Measurements from ENCODE around the gene TMEM175. TPM values are rescaled to one million over a fixed set of nuclear protein-coding genes. Genes with fewer than 3 reads are reported as not detected.

Gene TMEM175
- total and polyA plus RNA-seq, 2 of the 4 experiments (the other 2 are of a cell fraction): 7.7 to 41.9 TPM

GRCh38 chr4:954211-955020 lies 22.2 kb downstream of the TMEM175 start (continued):
- TF ChIP-seq BHLHE40 (IDR thresholded peaks at IDR 0.05; ENCODE audit: low read depth, low read length): no peak

GRCh38 chr4:955161-955921 lies 23.1 kb downstream of the TMEM175 start:
- intact Hi-C loops (cut with micrococcal nuclease) (no loop called here), in situ Hi-C loops (cut with MboI; ENCODE audit: low sequenced_read_pairs) (no loop called here), dilution Hi-C loops (cut with HindIII; ENCODE audit: low sequenced_read_pairs, unreplicated experiment) (no loop called here)
- Histone ChIP-seq H3K14ac (replicated peaks; ENCODE audit: low read depth, low read length) (no peak overlapping the region), H3K9me1 (ENCODE audit: insufficient read depth, low read length) (0 out of 2 replicates have a peak, but pooled peaks cover 5% of the 10 kb centered on the region), H4K91ac (ENCODE audit: insufficient read depth, low read depth, low read length) (no peak overlapping the region), H3K79me1 (ENCODE audit: low read depth in 1 of 2, low read length in 2 of 2) (no peaks in the 10 kb centered on the region), H3K4ac (ENCODE audit: low read depth, low read length) (no peak overlapping the region), H3K9ac (ENCODE audit: low read depth, low read length) (no peak overlapping the region), H4K20me1 (ENCODE audit: insufficient read depth, low read length) (0 out of 2 replicates have a peak, but pooled peaks cover 3% of the 10 kb centered on the region), H2AFZ (replicated peaks; ENCODE audit: low read length, poor library complexity) (no peak overlapping the region), H2BK15ac (ENCODE audit: low read depth, low read length) (no peak overlapping the region), H3K4me1 (ENCODE audit: control insufficient read depth, insufficient read depth, low read length) (no peaks in the 10 kb centered on the region), H3K36me3 (ENCODE audit: control insufficient read depth, insufficient read depth, low read length) (peaks cover 22% of the 10 kb centered on the region), H3K4me3 (ENCODE audit: insufficient read depth, low read depth, low read length) (no peak overlapping the region), H2AK9ac (replicated peaks; ENCODE audit: low read depth, low read length, poor library complexity) (no peak overlapping the region), H3K23ac (ENCODE audit: low read depth, low read length) (no peak overlapping the region), H4K5ac (ENCODE audit: low read depth, low read length) (no peak overlapping the region), H2BK120ac (ENCODE audit: low read depth, low read length) (no peak overlapping the region), H2AK5ac (ENCODE audit: low read depth, low read length) (no peak overlapping the region), H3K27ac (ENCODE audit: insufficient read depth, low read length) (no peak overlapping the region), H2BK20ac (ENCODE audit: low read depth, low read length) (no peak overlapping the region), H3K18ac (ENCODE audit: low read depth, low read length) (no peak overlapping the region), H3K4me2 (ENCODE audit: low read depth, low read length) (no peak overlapping the region), H4K8ac (ENCODE audit: low read depth in 2 of 2, low read length in 2 of 2) (no peak overlapping the region), H3K56ac (ENCODE audit: extremely low read depth, insufficient read depth, low read length) (no peak overlapping the region), H3K9me3 (ENCODE audit: control insufficient read depth, insufficient read depth, low read length) (no peaks in the 10 kb centered on the region), H2BK5ac (ENCODE audit: low read depth, low read length, poor library complexity, severe bottlenecking) (no peak overlapping the region), H3K27me3 (ENCODE audit: control insufficient read depth, insufficient read depth, low read length) (no peaks in the 10 kb centered on the region)
- no peak for DNase-seq
- no TSS peak for BruUV-seq (replicated peaks)
- ATAC-seq (ENCODE audit: low read depth): no peak
- WGBS, 2 experiments (ENCODE audit: extremely low coverage in 2 of 2, insufficient read length in 1 of 2): 96% methylated on average over 6 of the region's 33 CpGs; no CpG with 5 or more reads in 1 of the 2 experiments
- POLR2A ChIA-PET (ENCODE audit: unreplicated experiment): no interaction called here
- CTCF ChIA-PET: no interaction called here
- TF ChIP-seq ELK1 (IDR thresholded peaks at IDR 0.05; ENCODE audit: borderline replicate concordance, low read depth, low read length): no peak
- no peak for TF ChIP-seq RAD21 (IDR thresholded peaks at IDR 0.05; ENCODE audit: low read length)
- no peak for TF ChIP-seq MAFK (IDR thresholded peaks at IDR 0.05; ENCODE audit: low read depth, low read length)
- TF ChIP-seq SMC3 (IDR thresholded peaks at IDR 0.05; ENCODE audit: low read depth, low read length): no peak
- TF ChIP-seq RFX5 (IDR thresholded peaks at IDR 0.05; ENCODE audit: low read depth, low read length): no peak
- no peak for TF ChIP-seq MAZ (IDR thresholded peaks at IDR 0.05; ENCODE audit: borderline replicate concordance, low read depth, low read length)
- TF ChIP-seq CHD1 (IDR thresholded peaks at IDR 0.05; ENCODE audit: low read depth, low read length): no peak
- no peak for TF ChIP-seq USF2 (IDR thresholded peaks at IDR 0.05; ENCODE audit: low read depth, low read length)
- no peak for TF ChIP-seq RCOR1 (IDR thresholded peaks at IDR 0.05; ENCODE audit: insufficient replicate concordance, low read length)
- no peak for TF ChIP-seq FOS (IDR thresholded peaks at IDR 0.05; ENCODE audit: low read depth, low read length)
